ENCODE data around the gene NSF. TPM values are rescaled to one million over a fixed set of nuclear protein-coding genes. Genes with fewer than 3 reads are reported as not detected.
"Not testable (repeated sequence)": the region's sequence is repeated elsewhere in the genome, so short reads cannot be mapped to it uniquely, and the experiment has no call there.

Gene NSF
- polyA plus RNA-seq, 1 donor, result 29.6 TPM

GRCh38 chr17:46585444-46585843, 5.0 kb upstream of the NSF start:
- no CpG with 5 or more reads among the region's 3 CpGs for WGBS (ENCODE audit: insufficient coverage, low lambda C conversion rate)
- H3K9me3 ChIP-seq (ENCODE audit: control insufficient read depth, low read depth, low read length); H3K27ac ChIP-seq (ENCODE audit: low read length); H3K4me3 ChIP-seq (ENCODE audit: low read length); H3K36me3 ChIP-seq (ENCODE audit: control insufficient read depth, insufficient read depth, low read length); H3K4me1 ChIP-seq (ENCODE audit: control insufficient read depth, insufficient read depth, low read length); DNase-seq; H3K27me3 ChIP-seq (ENCODE audit: control insufficient read depth, insufficient read depth, low read length): not testable (repeated sequence)

GRCh38 chr17:46591332-46591731, 863 bp downstream of the NSF start:
- H3K4me3 ChIP-seq (ENCODE audit: low read length); H3K9me3 ChIP-seq (ENCODE audit: control insufficient read depth, low read depth, low read length); DNase-seq; H3K36me3 ChIP-seq (ENCODE audit: control insufficient read depth, insufficient read depth, low read length); H3K4me1 ChIP-seq (ENCODE audit: control insufficient read depth, insufficient read depth, low read length); H3K27ac ChIP-seq (ENCODE audit: low read length); H3K27me3 ChIP-seq (ENCODE audit: control insufficient read depth, insufficient read depth, low read length): not testable (repeated sequence)
- WGBS (ENCODE audit: insufficient coverage, low lambda C conversion rate), result no CpG with 5 or more reads among the region's 7 CpGs

GRCh38 chr17:46598344-46598931, 8.0 kb downstream of the NSF start:
- no CpG with 5 or more reads among the region's 3 CpGs for WGBS (ENCODE audit: insufficient coverage, low lambda C conversion rate)
- not testable (repeated sequence) for H3K4me1 ChIP-seq (ENCODE audit: control insufficient read depth, insufficient read depth, low read length)

GRCh38 chr17:46600767-46601166, 10.3 kb downstream of the NSF start:
- H3K9me3 ChIP-seq (ENCODE audit: control insufficient read depth, low read depth, low read length); H3K4me3 ChIP-seq (ENCODE audit: low read length); H3K27me3 ChIP-seq (ENCODE audit: control insufficient read depth, insufficient read depth, low read length); H3K27ac ChIP-seq (ENCODE audit: low read length); H3K4me1 ChIP-seq (ENCODE audit: control insufficient read depth, insufficient read depth, low read length); DNase-seq; H3K36me3 ChIP-seq (ENCODE audit: control insufficient read depth, insufficient read depth, low read length): not testable (repeated sequence)
- WGBS (ENCODE audit: insufficient coverage, low lambda C conversion rate), result no CpG with 5 or more reads among the region's 3 CpGs

More at GRCh38 chr17:46598344-46598931, 8.0 kb downstream of the NSF start:
- not testable (repeated sequence) for DNase-seq; H3K36me3 ChIP-seq (ENCODE audit: control insufficient read depth, insufficient read depth, low read length); H3K9me3 ChIP-seq (ENCODE audit: control insufficient read depth, low read depth, low read length); H3K27me3 ChIP-seq (ENCODE audit: control insufficient read depth, insufficient read depth, low read length); H3K27ac ChIP-seq (ENCODE audit: low read length); H3K4me3 ChIP-seq (ENCODE audit: low read length)

- not testable (repeated sequence) for H3K4me3 ChIP-seq (ENCODE audit: low read length); H3K36me3 ChIP-seq (ENCODE audit: control insufficient read depth, insufficient read depth, low read length); DNase-seq
Observed at GRCh38 chr17:46603125-46603524, 12.7 kb downstream of the NSF start.

GRCh38 chr17:46611304-46611703, 20.8 kb downstream of the NSF start:
- not testable (repeated sequence) for DNase-seq; H3K36me3 ChIP-seq (ENCODE audit: control insufficient read depth, insufficient read depth, low read length); H3K4me1 ChIP-seq (ENCODE audit: control insufficient read depth, insufficient read depth, low read length); H3K4me3 ChIP-seq (ENCODE audit: low read length); H3K27ac ChIP-seq (ENCODE audit: low read length); H3K27me3 ChIP-seq (ENCODE audit: control insufficient read depth, insufficient read depth, low read length); H3K9me3 ChIP-seq (ENCODE audit: control insufficient read depth, low read depth, low read length)
- no CpG with 5 or more reads among the region's 2 CpGs for WGBS (ENCODE audit: insufficient coverage, low lambda C conversion rate)

More at GRCh38 chr17:46603125-46603524, 12.7 kb downstream of the NSF start:
- not testable (repeated sequence) for H3K9me3 ChIP-seq (ENCODE audit: control insufficient read depth, low read depth, low read length); H3K27ac ChIP-seq (ENCODE audit: low read length); H3K4me1 ChIP-seq (ENCODE audit: control insufficient read depth, insufficient read depth, low read length); H3K27me3 ChIP-seq (ENCODE audit: control insufficient read depth, insufficient read depth, low read length)

GRCh38 chr17:46613876-46614275, 23.4 kb downstream of the NSF start:
- H3K27me3 ChIP-seq (ENCODE audit: control insufficient read depth, insufficient read depth, low read length); H3K4me3 ChIP-seq (ENCODE audit: low read length); H3K36me3 ChIP-seq (ENCODE audit: control insufficient read depth, insufficient read depth, low read length); H3K27ac ChIP-seq (ENCODE audit: low read length); H3K4me1 ChIP-seq (ENCODE audit: control insufficient read depth, insufficient read depth, low read length); H3K9me3 ChIP-seq (ENCODE audit: control insufficient read depth, low read depth, low read length); DNase-seq: not testable (repeated sequence)
- WGBS (ENCODE audit: insufficient coverage, low lambda C conversion rate), result no CpG with 5 or more reads among the region's 1 CpG

DNA sequence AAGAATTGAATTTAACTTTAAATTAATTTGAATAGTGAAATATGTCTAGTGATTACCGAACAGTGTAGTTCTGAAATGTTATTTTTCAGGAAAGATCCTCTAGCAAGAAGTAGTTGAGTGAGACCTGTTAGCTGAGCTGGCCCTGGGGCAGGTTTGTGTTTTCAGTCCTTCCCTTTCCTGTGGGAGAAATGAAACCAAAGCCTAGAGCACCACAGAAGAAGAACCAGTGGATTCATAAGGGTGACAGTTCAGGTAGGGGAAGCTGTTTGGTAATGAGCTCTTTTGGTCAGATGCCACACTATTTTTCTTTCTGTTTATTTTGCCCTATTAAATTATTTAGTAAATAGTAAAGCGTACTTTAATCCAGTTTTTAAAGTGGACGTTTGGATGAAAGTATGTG, 26.7 kb downstream of the NSF start:
- H3K36me3 ChIP-seq (ENCODE audit: control insufficient read depth, insufficient read depth, low read length); H3K4me3 ChIP-seq (ENCODE audit: low read length); H3K9me3 ChIP-seq (ENCODE audit: control insufficient read depth, low read depth, low read length); H3K27me3 ChIP-seq (ENCODE audit: control insufficient read depth, insufficient read depth, low read length); H3K4me1 ChIP-seq (ENCODE audit: control insufficient read depth, insufficient read depth, low read length); H3K27ac ChIP-seq (ENCODE audit: low read length); DNase-seq: not testable (repeated sequence)
- WGBS (ENCODE audit: insufficient coverage, low lambda C conversion rate), result no CpG with 5 or more reads among the region's 3 CpGs

DNA sequence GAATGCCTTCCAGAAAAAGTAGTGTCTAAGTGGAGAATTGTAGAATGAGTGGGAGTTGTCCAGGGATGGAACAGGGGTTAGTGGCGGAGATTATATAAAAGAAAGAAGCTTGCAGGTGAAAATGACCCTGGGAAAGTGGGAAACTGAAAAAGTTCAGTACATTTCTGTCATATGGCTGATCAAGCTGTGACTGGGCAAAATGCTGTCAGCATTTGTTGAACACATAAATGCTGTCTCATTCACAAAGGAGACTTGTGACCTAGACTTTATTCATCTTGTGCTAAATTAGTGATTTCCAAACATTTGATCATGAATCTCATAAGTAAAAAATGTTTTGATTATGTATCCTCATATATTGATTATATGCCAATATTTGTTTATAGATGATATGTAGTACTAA, 28.5 kb downstream of the NSF start:
- H3K36me3 ChIP-seq (ENCODE audit: control insufficient read depth, insufficient read depth, low read length); H3K4me1 ChIP-seq (ENCODE audit: control insufficient read depth, insufficient read depth, low read length); H3K4me3 ChIP-seq (ENCODE audit: low read length); DNase-seq; H3K9me3 ChIP-seq (ENCODE audit: control insufficient read depth, low read depth, low read length); H3K27ac ChIP-seq (ENCODE audit: low read length); H3K27me3 ChIP-seq (ENCODE audit: control insufficient read depth, insufficient read depth, low read length): not testable (repeated sequence)
- WGBS (ENCODE audit: insufficient coverage, low lambda C conversion rate), result no CpG with 5 or more reads among the region's 1 CpG

- not testable (repeated sequence) for DNase-seq; H3K36me3 ChIP-seq (ENCODE audit: control insufficient read depth, insufficient read depth, low read length); H3K4me1 ChIP-seq (ENCODE audit: control insufficient read depth, insufficient read depth, low read length); H3K4me3 ChIP-seq (ENCODE audit: low read length); H3K27me3 ChIP-seq (ENCODE audit: control insufficient read depth, insufficient read depth, low read length); H3K27ac ChIP-seq (ENCODE audit: low read length); H3K9me3 ChIP-seq (ENCODE audit: control insufficient read depth, low read depth, low read length)
- WGBS (ENCODE audit: insufficient coverage, low lambda C conversion rate), result no CpG with 5 or more reads among the region's 2 CpGs
Observed at GRCh38 chr17:46623790-46624189, 33.3 kb downstream of the NSF start.

GRCh38 chr17:46624726-46625125, 34.3 kb downstream of the NSF start:
- not testable (repeated sequence) for DNase-seq; H3K4me1 ChIP-seq (ENCODE audit: control insufficient read depth, insufficient read depth, low read length); H3K27ac ChIP-seq (ENCODE audit: low read length); H3K27me3 ChIP-seq (ENCODE audit: control insufficient read depth, insufficient read depth, low read length); H3K4me3 ChIP-seq (ENCODE audit: low read length); H3K9me3 ChIP-seq (ENCODE audit: control insufficient read depth, low read depth, low read length); H3K36me3 ChIP-seq (ENCODE audit: control insufficient read depth, insufficient read depth, low read length)
- no CpG with 5 or more reads among the region's 5 CpGs for WGBS (ENCODE audit: insufficient coverage, low lambda C conversion rate)
